Tibial artery (tissue), 4 donors: Measurements from ENCODE around the gene CFLAR.

Experiments
- DNase-seq, 2 donors: peaks; one replicate each; pipeline ENCODE4 v3.0.0-alpha.2; 2019
- H3K27ac ChIP-seq, 2 donors: fragments of 200-600 bp; sonication (generic) in 1 of 2; 1 replicate in 1 of 2; 2 replicates in 1 of 2; pipeline ENCODE4 v1.5.1; 2018 to 2019; ENCODE audit warnings: mild to moderate bottlenecking in 1 of 2
- H3K27me3 ChIP-seq, 2 donors: fragments of 200-600 bp; sonication (generic) in 1 of 2; one replicate each; pipeline versions ENCODE4 v1.5.1 to v1.6.0; 2016 to 2019
- H3K36me3 ChIP-seq, 3 donors: fragments of 200-600 bp; sonication (generic) in 2 of 3; one replicate each; pipeline ENCODE4 v1.5.1; 2016 to 2019; ENCODE audit warnings: mild to moderate bottlenecking in 2 of 3
- H3K4me1 ChIP-seq, 4 donors: fragments of 200-600 bp; sonication (generic) in 2 of 4; 1 replicate in 3 of 4; 2 replicates in 1 of 4; pipeline ENCODE4 v1.5.1; 2016 to 2019
- H3K4me3 ChIP-seq, 2 donors: fragments of 200-600 bp; sonication (generic) in 1 of 2; 1 replicate in 1 of 2; 2 replicates in 1 of 2; pipeline ENCODE4 v1.5.1; 2018 to 2019; ENCODE audit warnings: mild to moderate bottlenecking in 2 of 2
- H3K9me3 ChIP-seq, 3 donors: fragments of 200-600 bp; sonication (generic) in 1 of 3; one replicate each; pipeline ENCODE4 v1.5.1; 2016 to 2019
- CTCF ChIP-seq, 2 experiments: fragments of 200-600 bp in 1 of 2; fragments of 450-650 bp in 1 of 2; IDR thresholded peaks; one replicate each; pipeline ENCODE4 v1.5.1; 2017 to 2019; ENCODE audit warnings: antibody characterized with exemption in 2 of 2, mild to moderate bottlenecking in 1 of 2, moderate library complexity in 1 of 2
- intact Hi-C: fragments of 100-400 bp; cut with DNase I; formaldehyde crosslinking; loops from one replicate; pipeline ENCODE4 v1.15.0; 2023; ENCODE audit warnings: low total_unique reads

The CFLAR gene

GRCh38 chr2:201220102-201220570 lies 104.2 kb downstream of the CFLAR start:
- no peak for DNase-seq
- intact Hi-C loops: no loop called here
- Histone ChIP-seq H3K36me3 (peaks cover 0 to 4% (median 4%) of the 10 kb centered on the region in 3 donors), H3K4me1 (no peaks in the 10 kb centered on the region), H3K9me3 (no peaks in the 10 kb centered on the region), H3K27me3 (no peaks in the 10 kb centered on the region), H3K4me3 (no peak overlapping the region), H3K27ac (no peak overlapping the region)
- TF ChIP-seq CTCF (IDR thresholded peaks at IDR 0.05): no peak

- Histone ChIP-seq H3K4me3 (no peak overlapping the region), H3K4me1 (no peaks in the 10 kb centered on the region), H3K27ac (no peak overlapping the region), H3K9me3 (no peaks in the 10 kb centered on the region), H3K36me3 (peaks cover 0 to 4% (median 0%) of the 10 kb centered on the region in 3 donors), H3K27me3 (no peaks in the 10 kb centered on the region)
- no peak for DNase-seq
- no peak for TF ChIP-seq CTCF (IDR thresholded peaks at IDR 0.05)
- intact Hi-C loops: no loop called here
Measured at GRCh38 chr2:201223089-201224073, 107.4 kb downstream of the CFLAR start.
